Measurements from ENCODE around the gene LDLRAD4. TPM values are rescaled to one million over a fixed set of nuclear protein-coding genes. Genes with fewer than 3 reads are reported as not detected.

LDLRAD4 gene
- total RNA-seq, 2 donors from 2014 or later = 11.7 to 17.0 TPM

- TF ChIP-seq CTCF (IDR thresholded peaks at IDR 0.05) = no peak
- Histone ChIP-seq H3K9me3 (no peaks in the 10 kb centered on the region), H3K4me1 (no peaks in the 10 kb centered on the region), H3K9ac (ENCODE audit: low read depth in 2 of 2, low read length in 2 of 2) (no peak overlapping the region), H3K36me3 (no peaks in the 10 kb centered on the region), H3K4me3 (no peak overlapping the region), H3K27ac (no peak overlapping the region), H3K27me3 (no peaks in the 10 kb centered on the region)
- intact Hi-C loops (cut with DNase I) = no loop called here
- DNase-seq = no peak
These were observed 19.4 kb upstream of the LDLRAD4 start for GRCh38 chr18:13199169-13199568.

- Histone ChIP-seq H3K36me3 (no peaks in the 10 kb centered on the region), H3K27ac (no peak overlapping the region), H3K9ac (ENCODE audit: low read depth in 2 of 2, low read length in 2 of 2) (no peak overlapping the region), H3K27me3 (no peaks in the 10 kb centered on the region), H3K9me3 (no peaks in the 10 kb centered on the region), H3K4me1 (no peaks in the 10 kb centered on the region), H3K4me3 (no peak overlapping the region)
- DNase-seq = no peak
- no peak for TF ChIP-seq CTCF (IDR thresholded peaks at IDR 0.05)
- intact Hi-C loops (cut with DNase I) = no loop called here
These were observed 17.3 kb upstream of the LDLRAD4 start for GRCh38 chr18:13201292-13201691.

- no peaks in the 10 kb centered on the region for H3K36me3 ChIP-seq
- H3K9me3 ChIP-seq = no peaks in the 10 kb centered on the region
- H3K4me3 ChIP-seq = no peak overlapping the region
- H3K9ac ChIP-seq (ENCODE audit: low read depth in 2 of 2, low read length in 2 of 2) = no peak overlapping the region
- H3K27me3 ChIP-seq = no peaks in the 10 kb centered on the region
- DNase-seq = no peak
- intact Hi-C loops (cut with DNase I) = no loop called here
- no peak for TF ChIP-seq CTCF (IDR thresholded peaks at IDR 0.05)
- no peaks in the 10 kb centered on the region for H3K4me1 ChIP-seq
- no peak overlapping the region for H3K27ac ChIP-seq
These were observed 16.0 kb upstream of the LDLRAD4 start for GRCh38 chr18:13202571-13202970.

- no peaks in the 10 kb centered on the region for H3K36me3 ChIP-seq
- DNase-seq = no peak
- no peak for TF ChIP-seq CTCF (IDR thresholded peaks at IDR 0.05)
- no peaks in the 10 kb centered on the region for H3K27me3 ChIP-seq
- no peak overlapping the region for H3K27ac ChIP-seq
- H3K9ac ChIP-seq (ENCODE audit: low read depth in 2 of 2, low read length in 2 of 2) = no peak overlapping the region
- H3K4me1 ChIP-seq = no peaks in the 10 kb centered on the region
- no peak overlapping the region for H3K4me3 ChIP-seq
- intact Hi-C loops (cut with DNase I) = loop anchor here (5.0 kb wide), 1 partner anchor 426 kb away; no protein-coding TSS in a partner anchor
- no peaks in the 10 kb centered on the region for H3K9me3 ChIP-seq
These were observed 12.3 kb upstream of the LDLRAD4 start for GRCh38 chr18:13206301-13206700.

- Histone ChIP-seq H3K27me3 (no peaks in the 10 kb centered on the region), H3K36me3 (no peaks in the 10 kb centered on the region), H3K27ac (no peak overlapping the region), H3K9ac (ENCODE audit: low read depth in 2 of 2, low read length in 2 of 2) (no peak overlapping the region), H3K4me1 (no peaks in the 10 kb centered on the region), H3K9me3 (no peaks in the 10 kb centered on the region), H3K4me3 (no peak overlapping the region)
- intact Hi-C loops (cut with DNase I) = loop anchor here (5.0 kb wide), 1 partner anchor 425 kb away; no protein-coding TSS in a partner anchor
- no peak for DNase-seq
- TF ChIP-seq CTCF (IDR thresholded peaks at IDR 0.05) = no peak
These were observed 11.3 kb upstream of the LDLRAD4 start for GRCh38 chr18:13207294-13207693.

GRCh38 chr18:13211534-13211933 is 7.0 kb upstream of the LDLRAD4 start:
- TF ChIP-seq CTCF (IDR thresholded peaks at IDR 0.05) = no peak
- H3K9ac ChIP-seq (ENCODE audit: low read depth in 2 of 2, low read length in 2 of 2) = no peak overlapping the region
- no peaks in the 10 kb centered on the region for H3K36me3 ChIP-seq
- intact Hi-C loops (cut with DNase I) = no loop called here
- no peaks in the 10 kb centered on the region for H3K9me3 ChIP-seq
- H3K27me3 ChIP-seq = no peaks in the 10 kb centered on the region
- H3K27ac ChIP-seq = no peak overlapping the region
- H3K4me3 ChIP-seq = no peak overlapping the region
- H3K4me1 ChIP-seq = peaks cover 4% of the 10 kb centered on the region
- no peak for DNase-seq
